Measurements from ENCODE around the gene TUBA8.

DNA sequence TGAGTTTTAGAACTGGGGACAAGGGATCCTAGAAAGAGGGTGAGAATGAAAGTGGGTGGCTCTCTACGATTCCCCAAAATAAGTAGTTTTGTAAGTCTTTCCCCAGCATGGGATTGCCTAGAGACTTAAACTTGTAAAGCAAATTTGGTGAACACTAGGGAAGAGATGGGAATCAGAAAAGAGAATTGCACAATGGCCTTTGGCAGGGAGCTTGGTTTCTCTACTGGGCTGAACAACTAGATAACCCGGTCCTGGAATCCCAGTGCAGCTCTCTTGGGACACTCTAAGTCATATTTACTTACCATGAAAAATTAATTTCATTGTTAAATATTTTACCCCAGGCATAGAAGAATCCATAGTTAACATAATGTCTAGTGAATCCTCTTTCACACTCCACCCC, 22.8 kb downstream of the TUBA8 start:
- TF ChIP-seq POLR2A (IDR thresholded peaks at IDR 0.05; ENCODE audit: low read depth) (no peak), CTCF (IDR thresholded peaks at IDR 0.05) (no peak), POLR2AphosphoS5 (IDR thresholded peaks at IDR 0.05) (no peak), EP300 (IDR thresholded peaks at IDR 0.05) (no peak)

All from esophagus muscularis mucosa (tissue), 4 donors.